HCT116 (cell line): ENCODE results near the gene GOLM1. TPM values are rescaled to one million over a fixed set of nuclear protein-coding genes. Genes with fewer than 3 reads are reported as not detected.

Experiments used
- ATAC-seq: fragments of 200-7000 bp; cut with Tn5 transposase; 2 replicates; pipeline ENCODE4 v1.9.1; 2020; ENCODE audit warnings: mild to moderate bottlenecking, moderate library complexity
- BruUV-seq: library from RNA; stranded (reverse); fragments of 400-500 nt; replicated peaks from 2 replicates; lab custom pipeline; 2021; lab: Mats Ljungman, UMichigan
- CTCF ChIA-PET: fragments of 300-600 bp; sonication (Branson Sonifier 250); formaldehyde crosslinking; loops from one replicate; lab custom pipeline; 2021; ENCODE audit warnings: antibody characterized with exemption; lab: Charles Lee
- POLR2A ChIA-PET: fragments of 300-600, 350-600 bp; sonication (Branson Sonifier 250); formaldehyde crosslinking; loops from one replicate; lab custom pipeline; 2021; ENCODE audit warnings: antibody characterized with exemption; lab: Charles Lee
- RAD21 ChIA-PET, 2 experiments: fragments of 300-600 bp; sonication (Branson Sonifier 250); formaldehyde crosslinking; loops; one replicate each; lab custom pipeline; 2023; ENCODE audit warnings: low total read pairs in 2 of 2; ENCODE audit not compliant: uncharacterized antibody in 2 of 2, unreplicated experiment in 2 of 2, low non-redundant PET in 1 of 2; lab: Charles Lee
- DNase-seq: peaks from one replicate; pipeline ENCODE4 v3.0.0-alpha.2; 2010; ENCODE audit warnings: low read depth, low spot score
- H2AFZ ChIP-seq: fragments of 200-600 bp; shearing (Covaris generic), sonication (generic); 2 replicates; pipeline ENCODE4 v1.6.1; 2017; ENCODE audit warnings: low read depth, mixed run types, mixed read lengths, antibody characterized with exemption, low read length; ENCODE audit not compliant: poor library complexity, severe bottlenecking
- H3K27ac ChIP-seq: 2 replicates; pipeline ENCODE4 v1.5.1; 2012; ENCODE audit warnings: low read depth, low read length
- H3K27me3 ChIP-seq: fragments of 200-600 bp; sonication (generic); 2 replicates; pipeline ENCODE4 v1.6.1; 2016; ENCODE audit warnings: mixed run types, low read length, mixed read lengths; ENCODE audit not compliant: insufficient read depth
- H3K36me3 ChIP-seq, 2 experiments: fragments of 200-500 bp in 1 of 2; fragments of 200-600 bp in 1 of 2; sonication (Bioruptor generic) in 1 of 2; sonication (generic) in 1 of 2; 2 replicates each; pipeline versions ENCODE4 v1.5.1 to v1.6.1; 2014 to 2016; ENCODE audit warnings: low read length in 2 of 2, inconsistent platforms in 1 of 2, mixed read lengths in 1 of 2, mixed run types in 1 of 2; ENCODE audit not compliant: insufficient read depth in 2 of 2, control insufficient read depth in 1 of 2
- H3K4me1 ChIP-seq, 2 experiments: fragments of 200-600 bp in 1 of 2; sonication (generic) in 1 of 2; 2 replicates each; pipeline versions ENCODE4 v1.5.1 to v1.6.1; 2012 to 2017; ENCODE audit warnings: low read length in 2 of 2, inconsistent platforms in 1 of 2, mild to moderate bottlenecking in 1 of 2, mixed read lengths in 1 of 2, mixed run types in 1 of 2, moderate library complexity in 1 of 2; ENCODE audit not compliant: insufficient read depth in 2 of 2, control insufficient read depth in 1 of 2
- H3K4me2 ChIP-seq: fragments of 200-600 bp; sonication (generic); 2 replicates; pipeline ENCODE4 v1.6.1; 2017; ENCODE audit warnings: mixed run types, low read length, mixed read lengths
- H3K4me3 ChIP-seq, 2 experiments: fragments of 200-600 bp in 1 of 2; sonication (generic) in 1 of 2; replicated peaks in 1 of 2; 2 replicates each; pipeline ENCODE4 v1.5.1; 2011 to 2016; ENCODE audit warnings: low read length in 2 of 2, control low read depth in 1 of 2, low read depth in 1 of 2, mild to moderate bottlenecking in 1 of 2, mixed read lengths in 1 of 2, mixed run types in 1 of 2
- H3K79me2 ChIP-seq: fragments of 200-600 bp; sonication (generic); 2 replicates; pipeline ENCODE4 v1.6.1; 2017; ENCODE audit warnings: mild to moderate bottlenecking, mixed run types, low read length, moderate library complexity, mixed read lengths; ENCODE audit not compliant: insufficient read depth
- H3K9ac ChIP-seq: fragments of 200-600 bp; sonication (generic); 2 replicates; pipeline ENCODE4 v1.6.1; 2016; ENCODE audit warnings: low read length, mixed read lengths
- H3K9me2 ChIP-seq: fragments of 200-600 bp; sonication (generic), shearing (Covaris generic); 2 replicates; pipeline ENCODE4 v1.6.1; 2017; ENCODE audit warnings: mixed run types, mild to moderate bottlenecking, moderate library complexity; ENCODE audit not compliant: insufficient read depth
- H3K9me3 ChIP-seq, 2 experiments: fragments of 200-500 bp in 1 of 2; fragments of 200-600 bp in 1 of 2; sonication (Bioruptor generic) in 1 of 2; sonication (generic) in 1 of 2; 2 replicates each; pipeline ENCODE4 v1.6.1; 2014 to 2017; ENCODE audit warnings: low read length in 2 of 2, mixed read lengths in 2 of 2, inconsistent platforms in 1 of 2, low read depth in 1 of 2, mild to moderate bottlenecking in 1 of 2, mixed run types in 1 of 2, moderate library complexity in 1 of 2; ENCODE audit not compliant: control insufficient read depth in 1 of 2, insufficient read depth in 1 of 2
- H4K20me1 ChIP-seq: fragments of 200-600 bp; sonication (generic), shearing (Covaris generic); 2 replicates; pipeline ENCODE4 v1.6.1; 2017; ENCODE audit warnings: mixed run types, mild to moderate bottlenecking, moderate library complexity; ENCODE audit not compliant: insufficient read depth
- CEBPB ChIP-seq: IDR thresholded peaks from 2 replicates; pipeline ENCODE4 v1.6.1; 2012; ENCODE audit warnings: low read depth
- EZH2phosphoT487 ChIP-seq: fragments of 200-600 bp; IDR thresholded peaks from 2 replicates; pipeline ENCODE4 v1.6.1; 2018; ENCODE audit warnings: antibody characterized with exemption, borderline replicate concordance
- FOSL1 ChIP-seq: IDR thresholded peaks from 2 replicates; pipeline ENCODE4 v1.6.1; 2012; ENCODE audit warnings: low read depth
- JUND ChIP-seq: IDR thresholded peaks from 2 replicates; pipeline ENCODE4 v1.6.1; 2012
- RAD21 ChIP-seq: IDR thresholded peaks from 2 replicates; pipeline ENCODE4 v1.6.1; 2012; ENCODE audit warnings: low read depth, mild to moderate bottlenecking
- REST ChIP-seq: IDR thresholded peaks from 2 replicates; pipeline ENCODE4 v1.6.1; 2012; ENCODE audit warnings: low read depth
- YY1 ChIP-seq: IDR thresholded peaks from 2 replicates; pipeline ENCODE4 v1.6.1; 2011; ENCODE audit warnings: low read length, low read depth, moderate library complexity, mild to moderate bottlenecking; ENCODE audit not compliant: insufficient replicate concordance; ENCODE audit errors: extremely low read depth
- ZFX ChIP-seq: fragments of 450-650 bp; IDR thresholded peaks from 2 replicates; pipeline ENCODE4 v1.6.1; 2017
- ZNF274 ChIP-seq: fragments of 200-500 bp; sonication (Bioruptor generic); IDR thresholded peaks from 2 replicates; pipeline ENCODE4 v1.6.1; 2014; ENCODE audit warnings: mild to moderate bottlenecking, low read depth, low read length, inconsistent platforms
- intact Hi-C: fragments of 100-400 bp; cut with micrococcal nuclease; formaldehyde crosslinking; loops from 2 replicates; pipeline ENCODE4 v1.10.0; 2022
- total RNA-seq: library from RNA; stranded (reverse); gene quantifications from one replicate; pipeline ENCODE4 v1.2.1, GENCODE V29; 2021; ENCODE audit not compliant: unreplicated experiment

Gene GOLM1
- total RNA-seq, 1 experiment from 2014 or later, result 69.8 TPM

GRCh38 chr9:86096386-86096785, 3.0 kb downstream of the GOLM1 start:
- RAD21 ChIA-PET, result no interaction called here
- ATAC-seq, result no peak
- peaks cover 77% of the 10 kb centered on the region for H3K79me2 ChIP-seq
- no peak overlapping the region for H3K27ac ChIP-seq
- intact Hi-C loops, result no loop called here
- H3K9me2 ChIP-seq, result no peaks in the 10 kb centered on the region
- no peaks in the 10 kb centered on the region for H4K20me1 ChIP-seq
- H3K9ac ChIP-seq, result no peak overlapping the region
- H2AFZ ChIP-seq, result no peak overlapping the region
- no peak for TF ChIP-seq FOSL1
- no peak for TF ChIP-seq CEBPB
- no peak for TF ChIP-seq JUND
- no peak for TF ChIP-seq ZNF274
- no peak for TF ChIP-seq ZFX
- no peak for TF ChIP-seq REST
- TF ChIP-seq EZH2phosphoT487, result no peak
- no peak for TF ChIP-seq YY1
- no peak for TF ChIP-seq RAD21
- H3K36me3 ChIP-seq, result no peaks in the 10 kb centered on the region
- BruUV-seq, result no TSS peak
- no peak for DNase-seq
- CTCF ChIA-PET, result no interaction called here
- peak overlapping the region; percentile 8; the same call in 1 of the 2 replicates for H3K4me2 ChIP-seq
- H3K4me1 ChIP-seq, result peaks cover 22 to 56% of the 10 kb centered on the region in 2 experiments
- no peak overlapping the region for H3K4me3 ChIP-seq
- POLR2A ChIA-PET, result no interaction called here
- no peaks in the 10 kb centered on the region for H3K9me3 ChIP-seq
- H3K27me3 ChIP-seq, result no peaks in the 10 kb centered on the region
